ENCODE results near the gene CLASRP. TPM values are rescaled to one million over a fixed set of nuclear protein-coding genes. Genes with fewer than 3 reads are reported as not detected.

The CLASRP gene
- total RNA-seq, 1 donor, result 17.0 TPM

DNA sequence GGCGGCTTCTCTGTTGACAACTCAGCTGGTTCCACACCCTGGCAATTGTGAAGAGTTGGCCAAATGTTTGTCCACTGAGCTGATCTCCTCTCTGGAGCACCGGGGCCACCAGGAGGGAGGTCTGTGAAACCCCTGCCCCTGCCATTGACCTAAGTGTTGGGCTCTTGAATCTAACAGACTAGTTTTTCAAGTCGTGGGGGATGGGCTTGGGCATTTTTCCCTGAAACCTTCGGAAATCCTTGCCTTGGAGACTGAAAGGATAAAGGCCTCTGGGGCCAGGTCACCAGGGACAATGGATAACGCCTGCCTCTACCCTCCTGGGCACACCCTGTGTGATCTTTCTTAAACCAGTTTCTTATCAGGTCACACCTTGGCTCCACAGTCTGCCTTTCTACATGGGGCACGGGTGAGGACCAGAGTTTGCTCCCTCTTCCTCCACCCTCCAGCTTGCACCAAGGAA lies 41.1 kb downstream of the CLASRP start:
- H3K27me3 ChIP-seq (ENCODE audit: insufficient read depth, low read length), result no peaks in the 10 kb centered on the region
- peak overlapping the region; percentile 80 for H3K4me2 ChIP-seq (ENCODE audit: insufficient read depth, low read length)
- no peaks in the 10 kb centered on the region for H3K9me3 ChIP-seq (ENCODE audit: low read depth, low read length)
- DNase-seq (ENCODE audit: insufficient read length, low spot score, missing footprints), result peak; percentile 80
- peaks cover 49% of the 10 kb centered on the region for H3K79me2 ChIP-seq (ENCODE audit: insufficient read depth, low read length)
- H4K20me1 ChIP-seq (ENCODE audit: insufficient read depth, low read length), result peaks cover 12% of the 10 kb centered on the region
- H2AFZ ChIP-seq (ENCODE audit: low read length), result peak overlapping the region; percentile 92
- peak overlapping the region; percentile 92 for H3K4me3 ChIP-seq (ENCODE audit: insufficient read depth, low read length)
- peak overlapping the region; percentile 75 for H3K27ac ChIP-seq (ENCODE audit: low read depth, low read length)
- TF ChIP-seq, protein P1, sequence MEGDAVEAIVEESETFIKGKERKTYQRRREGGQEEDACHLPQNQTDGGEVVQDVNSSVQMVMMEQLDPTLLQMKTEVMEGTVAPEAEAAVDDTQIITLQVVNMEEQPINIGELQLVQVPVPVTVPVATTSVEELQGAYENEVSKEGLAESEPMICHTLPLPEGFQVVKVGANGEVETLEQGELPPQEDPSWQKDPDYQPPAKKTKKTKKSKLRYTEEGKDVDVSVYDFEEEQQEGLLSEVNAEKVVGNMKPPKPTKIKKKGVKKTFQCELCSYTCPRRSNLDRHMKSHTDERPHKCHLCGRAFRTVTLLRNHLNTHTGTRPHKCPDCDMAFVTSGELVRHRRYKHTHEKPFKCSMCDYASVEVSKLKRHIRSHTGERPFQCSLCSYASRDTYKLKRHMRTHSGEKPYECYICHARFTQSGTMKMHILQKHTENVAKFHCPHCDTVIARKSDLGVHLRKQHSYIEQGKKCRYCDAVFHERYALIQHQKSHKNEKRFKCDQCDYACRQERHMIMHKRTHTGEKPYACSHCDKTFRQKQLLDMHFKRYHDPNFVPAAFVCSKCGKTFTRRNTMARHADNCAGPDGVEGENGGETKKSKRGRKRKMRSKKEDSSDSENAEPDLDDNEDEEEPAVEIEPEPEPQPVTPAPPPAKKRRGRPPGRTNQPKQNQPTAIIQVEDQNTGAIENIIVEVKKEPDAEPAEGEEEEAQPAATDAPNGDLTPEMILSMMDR (IDR thresholded peaks at IDR 0.05; ENCODE audit: extremely low read depth, low read depth, low read length), result no peak
- H3K36me3 ChIP-seq (ENCODE audit: insufficient read depth, low read length), result peaks cover 14% of the 10 kb centered on the region
- H3K4me1 ChIP-seq (ENCODE audit: insufficient read depth, low read length), result peaks cover 16% of the 10 kb centered on the region

DNA sequence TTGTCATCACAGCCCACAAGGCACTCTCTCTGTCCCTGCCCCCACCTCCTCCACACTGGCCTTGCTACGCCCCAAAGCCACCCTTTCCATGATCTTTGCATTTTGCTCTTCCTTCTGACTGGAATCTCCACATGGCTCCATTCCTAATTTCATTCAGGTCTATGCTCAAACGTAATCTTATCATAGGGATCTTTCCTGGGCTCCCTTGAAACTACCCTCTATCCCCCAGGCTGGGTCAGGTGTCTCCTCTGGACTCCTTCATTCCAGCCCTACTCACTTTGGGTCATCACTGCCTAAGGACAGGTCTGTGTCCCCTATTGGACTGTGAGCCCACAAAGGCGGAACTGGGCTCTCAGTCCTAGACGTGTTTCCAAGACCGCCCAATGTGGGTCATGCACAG lies 43.3 kb downstream of the CLASRP start:
- H3K9me3 ChIP-seq (ENCODE audit: low read depth, low read length), result no peaks in the 10 kb centered on the region
- no peak overlapping the region for H3K4me3 ChIP-seq (ENCODE audit: insufficient read depth, low read length)
- no peak overlapping the region for H3K27ac ChIP-seq (ENCODE audit: low read depth, low read length)
- peaks cover 64% of the 10 kb centered on the region for H3K79me2 ChIP-seq (ENCODE audit: insufficient read depth, low read length)
- peaks cover 22% of the 10 kb centered on the region for H3K36me3 ChIP-seq (ENCODE audit: insufficient read depth, low read length)
- TF ChIP-seq, protein P1 (IDR thresholded peaks at IDR 0.05; ENCODE audit: extremely low read depth, low read depth, low read length), result no peak
- no peak for DNase-seq (ENCODE audit: insufficient read length, low spot score, missing footprints)
- no peaks in the 10 kb centered on the region for H3K27me3 ChIP-seq (ENCODE audit: insufficient read depth, low read length)
- H2AFZ ChIP-seq (ENCODE audit: low read length), result no peak overlapping the region
- H3K4me2 ChIP-seq (ENCODE audit: insufficient read depth, low read length), result no peak overlapping the region
- peaks cover 13% of the 10 kb centered on the region for H3K4me1 ChIP-seq (ENCODE audit: insufficient read depth, low read length)
- H4K20me1 ChIP-seq (ENCODE audit: insufficient read depth, low read length), result peaks cover 16% of the 10 kb centered on the region

GRCh38 chr19:45086480-45086879 lies 47.6 kb downstream of the CLASRP start:
- H2AFZ ChIP-seq (ENCODE audit: low read length), result no peak overlapping the region
- no peak overlapping the region for H3K4me3 ChIP-seq (ENCODE audit: insufficient read depth, low read length)
- no peak overlapping the region for H3K27ac ChIP-seq (ENCODE audit: low read depth, low read length)
- H3K27me3 ChIP-seq (ENCODE audit: insufficient read depth, low read length), result no peaks in the 10 kb centered on the region
- no peak overlapping the region for H3K4me2 ChIP-seq (ENCODE audit: insufficient read depth, low read length)
- H4K20me1 ChIP-seq (ENCODE audit: insufficient read depth, low read length), result peaks cover 13% of the 10 kb centered on the region
- peaks cover 37% of the 10 kb centered on the region for H3K36me3 ChIP-seq (ENCODE audit: insufficient read depth, low read length)
- H3K9me3 ChIP-seq (ENCODE audit: low read depth, low read length), result no peaks in the 10 kb centered on the region
- peak; percentile 35 for DNase-seq (ENCODE audit: insufficient read length, low spot score, missing footprints)
- peaks cover 53% of the 10 kb centered on the region for H3K79me2 ChIP-seq (ENCODE audit: insufficient read depth, low read length)
- TF ChIP-seq, protein P1 (IDR thresholded peaks at IDR 0.05; ENCODE audit: extremely low read depth, low read depth, low read length), result no peak
- peaks cover 5% of the 10 kb centered on the region for H3K4me1 ChIP-seq (ENCODE audit: insufficient read depth, low read length)

DNA sequence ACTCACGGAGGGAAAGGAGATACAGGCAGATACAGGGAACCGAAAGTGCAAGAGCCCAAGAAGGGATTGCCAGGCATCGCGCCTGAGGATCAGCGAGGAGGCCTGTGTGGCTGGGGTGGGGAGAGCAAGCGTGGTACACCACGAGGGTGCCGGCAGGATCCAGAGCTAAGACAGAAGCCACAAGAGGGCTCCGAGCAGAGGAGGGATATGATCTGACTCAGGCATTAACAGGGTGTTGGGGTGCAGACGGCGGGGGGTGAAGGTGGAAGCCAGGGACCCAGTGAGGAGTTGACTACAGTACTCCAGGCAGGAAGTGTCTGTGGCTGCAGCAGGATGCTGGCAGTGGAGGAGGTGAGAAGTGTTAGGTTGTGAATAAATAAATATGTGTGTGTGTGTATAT lies 48.7 kb downstream of the CLASRP start:
- no peak overlapping the region for H2AFZ ChIP-seq (ENCODE audit: low read length)
- H3K4me1 ChIP-seq (ENCODE audit: insufficient read depth, low read length), result peaks cover 10% of the 10 kb centered on the region
- H3K4me2 ChIP-seq (ENCODE audit: insufficient read depth, low read length), result no peak overlapping the region
- DNase-seq (ENCODE audit: insufficient read length, low spot score, missing footprints), result peak; percentile 23
- peaks cover 43% of the 10 kb centered on the region for H3K79me2 ChIP-seq (ENCODE audit: insufficient read depth, low read length)
- H4K20me1 ChIP-seq (ENCODE audit: insufficient read depth, low read length), result peaks cover 4% of the 10 kb centered on the region
- H3K36me3 ChIP-seq (ENCODE audit: insufficient read depth, low read length), result peaks cover 26% of the 10 kb centered on the region
- H3K4me3 ChIP-seq (ENCODE audit: insufficient read depth, low read length), result no peak overlapping the region
- TF ChIP-seq, protein P1 (IDR thresholded peaks at IDR 0.05; ENCODE audit: extremely low read depth, low read depth, low read length), result no peak
- no peaks in the 10 kb centered on the region for H3K27me3 ChIP-seq (ENCODE audit: insufficient read depth, low read length)
- H3K9me3 ChIP-seq (ENCODE audit: low read depth, low read length), result no peaks in the 10 kb centered on the region
- H3K27ac ChIP-seq (ENCODE audit: low read depth, low read length), result no peak overlapping the region

All from osteoblast (primary cell).